Parathyroid adenoma (tissue), 2 donors: ENCODE data around the gene FLT1.

Source experiments
- H2AFZ ChIP-seq: fragments of 300-600 bp; sonication (generic); one replicate; pipeline ENCODE4 v1.7.0; 2017; ENCODE audit warnings: antibody characterized with exemption, mild to moderate bottlenecking
- H3K27ac ChIP-seq: fragments of 300-600 bp; sonication (generic); one replicate; pipeline ENCODE4 v1.7.0; 2017
- H3K27me3 ChIP-seq: fragments of 300-600 bp; sonication (generic); one replicate; pipeline ENCODE4 v1.7.0; 2017; ENCODE audit warnings: low read length; ENCODE audit not compliant: control insufficient read depth, insufficient read depth
- H3K36me3 ChIP-seq: fragments of 300-600 bp; sonication (generic); one replicate; pipeline ENCODE4 v1.7.0; 2017; ENCODE audit warnings: low read length; ENCODE audit not compliant: control insufficient read depth, insufficient read depth
- H3K4me1 ChIP-seq: fragments of 300-600 bp; sonication (generic); one replicate; pipeline ENCODE4 v1.7.0; 2017; ENCODE audit warnings: control low read depth
- H3K4me2 ChIP-seq: fragments of 300-600 bp; sonication (generic); one replicate; pipeline ENCODE4 v1.7.0; 2017; ENCODE audit warnings: low read length
- H3K4me3 ChIP-seq: fragments of 300-600 bp; sonication (generic); one replicate; pipeline ENCODE4 v1.7.0; 2017; ENCODE audit warnings: low read depth, low read length
- H3K79me2 ChIP-seq: fragments of 300-600 bp; sonication (generic); one replicate; pipeline ENCODE4 v1.7.0; 2017; ENCODE audit warnings: control low read depth
- H3K9ac ChIP-seq: fragments of 300-600 bp; sonication (generic); one replicate; pipeline ENCODE4 v1.7.0; 2017; ENCODE audit warnings: mild to moderate bottlenecking
- H3K9me3 ChIP-seq: fragments of 300-600 bp; sonication (generic); one replicate; pipeline ENCODE4 v1.7.0; 2017; ENCODE audit warnings: low read length; ENCODE audit not compliant: control insufficient read depth
- CTCF ChIP-seq: fragments of 300-600 bp; sonication (generic); IDR thresholded peaks from one replicate; pipeline ENCODE4 v1.7.0; 2017; ENCODE audit warnings: antibody characterized with exemption, mild to moderate bottlenecking
- donor health status: primary hyperparathyroidism.

Gene FLT1

GRCh38 chr13:28358708-28359107 lies 136.2 kb downstream of the FLT1 start:
- H3K27me3 ChIP-seq = no peaks in the 10 kb centered on the region
- no peak overlapping the region for H3K4me3 ChIP-seq
- no peak overlapping the region for H2AFZ ChIP-seq
- no peak overlapping the region for H3K9ac ChIP-seq
- H3K9me3 ChIP-seq = no peaks in the 10 kb centered on the region
- H3K27ac ChIP-seq = no peak overlapping the region
- no peaks in the 10 kb centered on the region for H3K36me3 ChIP-seq
- no peak overlapping the region for H3K4me2 ChIP-seq
- H3K4me1 ChIP-seq = no peaks in the 10 kb centered on the region
- no peaks in the 10 kb centered on the region for H3K79me2 ChIP-seq
- no peak for TF ChIP-seq CTCF

- H3K27ac ChIP-seq = no peak overlapping the region
- no peak overlapping the region for H3K9ac ChIP-seq
- no peaks in the 10 kb centered on the region for H3K4me1 ChIP-seq
- H3K4me2 ChIP-seq = no peak overlapping the region
- no peaks in the 10 kb centered on the region for H3K79me2 ChIP-seq
- H3K36me3 ChIP-seq = no peaks in the 10 kb centered on the region
- no peaks in the 10 kb centered on the region for H3K9me3 ChIP-seq
- no peak overlapping the region for H3K4me3 ChIP-seq
- TF ChIP-seq CTCF = no peak
- H2AFZ ChIP-seq = no peak overlapping the region
- H3K27me3 ChIP-seq = no peaks in the 10 kb centered on the region
Observed at GRCh38 chr13:28357911-28358433, 137.0 kb downstream of the FLT1 start.

GRCh38 chr13:28357247-28357825 lies 137.6 kb downstream of the FLT1 start:
- Histone ChIP-seq H3K4me1 (no peaks in the 10 kb centered on the region), H3K36me3 (no peaks in the 10 kb centered on the region), H3K4me2 (no peak overlapping the region), H3K9me3 (no peaks in the 10 kb centered on the region), H3K9ac (no peak overlapping the region), H2AFZ (no peak overlapping the region), H3K79me2 (no peaks in the 10 kb centered on the region), H3K27ac (no peak overlapping the region), H3K4me3 (no peak overlapping the region), H3K27me3 (no peaks in the 10 kb centered on the region)
- TF ChIP-seq CTCF = no peak

- Histone ChIP-seq H3K27me3 (no peaks in the 10 kb centered on the region), H3K27ac (no peak overlapping the region), H3K4me1 (no peaks in the 10 kb centered on the region), H3K4me2 (no peak overlapping the region), H3K9me3 (no peaks in the 10 kb centered on the region), H3K4me3 (no peak overlapping the region), H3K79me2 (no peaks in the 10 kb centered on the region), H3K9ac (no peak overlapping the region), H3K36me3 (no peaks in the 10 kb centered on the region), H2AFZ (no peak overlapping the region)
- no peak for TF ChIP-seq CTCF
Observed at GRCh38 chr13:28356561-28357021, 138.3 kb downstream of the FLT1 start.

GRCh38 chr13:28355822-28356371 lies 139.0 kb downstream of the FLT1 start:
- Histone ChIP-seq H3K4me2 (no peak overlapping the region), H3K36me3 (no peaks in the 10 kb centered on the region), H3K79me2 (no peaks in the 10 kb centered on the region), H3K4me1 (no peaks in the 10 kb centered on the region), H3K4me3 (no peak overlapping the region), H3K9ac (no peak overlapping the region), H2AFZ (no peak overlapping the region), H3K27ac (no peak overlapping the region), H3K27me3 (no peaks in the 10 kb centered on the region), H3K9me3 (no peaks in the 10 kb centered on the region)
- TF ChIP-seq CTCF = no peak
